ENCODE measurements around the gene DNAJB14.

DNA sequence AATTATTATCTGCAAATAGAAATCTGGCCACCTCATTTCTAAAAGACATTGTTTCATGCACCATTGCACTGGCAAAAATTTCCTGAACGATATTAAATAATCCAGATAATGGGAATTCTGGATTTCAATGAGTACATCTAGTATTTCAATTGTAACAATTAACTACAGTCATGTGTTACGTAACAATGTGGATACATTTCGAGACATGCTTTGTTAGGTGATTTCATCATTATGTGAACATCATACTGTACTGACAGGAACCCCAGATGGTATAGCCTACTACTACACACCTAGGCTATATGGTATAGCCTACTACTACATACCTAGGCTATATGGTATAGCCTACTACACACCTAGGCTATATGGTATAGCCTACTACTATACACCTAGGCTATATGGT lies 67.0 kb downstream of the DNAJB14 start:
- TF ChIP-seq POLR2AphosphoS5 (IDR thresholded peaks at IDR 0.05; ENCODE audit: low read depth, low read length) (no peak), TCF7L2 (IDR thresholded peaks at IDR 0.05; ENCODE audit: low read depth, low read length) (no peak)
- TF ChIP-seq, protein P1, sequence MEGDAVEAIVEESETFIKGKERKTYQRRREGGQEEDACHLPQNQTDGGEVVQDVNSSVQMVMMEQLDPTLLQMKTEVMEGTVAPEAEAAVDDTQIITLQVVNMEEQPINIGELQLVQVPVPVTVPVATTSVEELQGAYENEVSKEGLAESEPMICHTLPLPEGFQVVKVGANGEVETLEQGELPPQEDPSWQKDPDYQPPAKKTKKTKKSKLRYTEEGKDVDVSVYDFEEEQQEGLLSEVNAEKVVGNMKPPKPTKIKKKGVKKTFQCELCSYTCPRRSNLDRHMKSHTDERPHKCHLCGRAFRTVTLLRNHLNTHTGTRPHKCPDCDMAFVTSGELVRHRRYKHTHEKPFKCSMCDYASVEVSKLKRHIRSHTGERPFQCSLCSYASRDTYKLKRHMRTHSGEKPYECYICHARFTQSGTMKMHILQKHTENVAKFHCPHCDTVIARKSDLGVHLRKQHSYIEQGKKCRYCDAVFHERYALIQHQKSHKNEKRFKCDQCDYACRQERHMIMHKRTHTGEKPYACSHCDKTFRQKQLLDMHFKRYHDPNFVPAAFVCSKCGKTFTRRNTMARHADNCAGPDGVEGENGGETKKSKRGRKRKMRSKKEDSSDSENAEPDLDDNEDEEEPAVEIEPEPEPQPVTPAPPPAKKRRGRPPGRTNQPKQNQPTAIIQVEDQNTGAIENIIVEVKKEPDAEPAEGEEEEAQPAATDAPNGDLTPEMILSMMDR (IDR thresholded peaks at IDR 0.05) = no peak

Measured in Panc1 (cell line).